A549 (cell line): ENCODE results near the gene ATP13A5. TPM values are rescaled to one million over a fixed set of nuclear protein-coding genes. Genes with fewer than 3 reads are reported as not detected.

Source experiments
- ATAC-seq, 2 experiments: fragments of 200-7000 bp in 1 of 2; fragments of >200 bp in 1 of 2; cut with Nextera tagmentation in 1 of 2; cut with Tn5 transposase in 1 of 2; 3 replicates each; pipeline versions ENCODE4 v1.8.0 to v1.9.1; 2018 to 2020; ENCODE audit warnings: mild to moderate bottlenecking in 1 of 2, moderate library complexity in 1 of 2
- CTCF ChIA-PET: fragments of 300-600 bp; sonication (Branson Sonifier 250); formaldehyde crosslinking; extraction: SDS; loops from one replicate; lab custom pipeline; 2021; ENCODE audit warnings: antibody characterized with exemption, inconsistent platforms; lab: Yijun Ruan, JAX
- POLR2A ChIA-PET: fragments of 350-600 bp; formaldehyde crosslinking; extraction: SDS; loops from one replicate; lab custom pipeline; 2021; ENCODE audit warnings: antibody characterized with exemption, inconsistent platforms; lab: Yijun Ruan, JAX
- DNase-seq, 2 experiments: peaks; one replicate each; pipeline versions ENCODE4 v3.0.0 to v3.0.0-alpha.2; 2011 to 2016; ENCODE audit warnings: low read depth in 1 of 2, low spot score in 1 of 2
- FAIRE-seq: peaks from 2 replicates; lab custom pipeline; 2011; peaks lifted over from hg19 to GRCh38; lab: Jason Lieb, UNC
- H3K27ac ChIP-seq, 2 experiments: fragments of >200 bp; sonication (Bioruptor Twin); formaldehyde crosslinking; 3 replicates each; pipeline ENCODE4 v1.5.1; 2016 to 2017
- H3K4me1 ChIP-seq: fragments of >200 bp; sonication (Bioruptor Twin); formaldehyde crosslinking; 3 replicates; pipeline ENCODE4 v1.6.1; 2016
- H3K4me2 ChIP-seq: fragments of >200 bp; sonication (Bioruptor Twin); formaldehyde crosslinking; 3 replicates; pipeline ENCODE4 v1.6.1; 2016
- H3K4me3 ChIP-seq: fragments of >200 bp; sonication (Bioruptor Twin); formaldehyde crosslinking; 3 replicates; pipeline ENCODE4 v1.5.1; 2016
- H3K9me3 ChIP-seq: fragments of >200 bp; sonication (Bioruptor Twin); formaldehyde crosslinking; 3 replicates; pipeline ENCODE4 v1.6.1; 2016
- BHLHE40 ChIP-seq: IDR thresholded peaks from 2 replicates; pipeline ENCODE4 v1.6.1; 2012; ENCODE audit warnings: low read depth, low read length, inconsistent platforms
- CBX2 ChIP-seq: fragments of 200-600 bp; sonication (generic); IDR thresholded peaks from 2 replicates; pipeline ENCODE4 v1.6.1; 2016; ENCODE audit warnings: low read depth, mild to moderate bottlenecking, borderline replicate concordance
- CBX8 ChIP-seq: fragments of 200-600 bp; sonication (generic); IDR thresholded peaks from 2 replicates; pipeline ENCODE4 v1.6.1; 2016
- CHD4 ChIP-seq: fragments of 200-600 bp; sonication (generic); IDR thresholded peaks from 2 replicates; pipeline ENCODE4 v1.6.1; 2016; ENCODE audit warnings: antibody characterized with exemption, mild to moderate bottlenecking, borderline replicate concordance
- EHMT2 ChIP-seq: fragments of 200-600 bp; sonication (generic); IDR thresholded peaks from 2 replicates; pipeline ENCODE4 v1.6.1; 2016; ENCODE audit warnings: antibody characterized with exemption, low read depth, mild to moderate bottlenecking, moderate library complexity
- ESRRA ChIP-seq: fragments of 150-350 bp; IDR thresholded peaks from 2 replicates; pipeline ENCODE4 v1.6.1; 2014; ENCODE audit warnings: mild to moderate bottlenecking, low read length, borderline replicate concordance
- FOSB ChIP-seq: fragments of 250-450 bp; sonication (Bioruptor Pico); IDR thresholded peaks from 2 replicates; pipeline ENCODE4 v1.5.0; 2020; ENCODE audit warnings: mild to moderate bottlenecking, moderate library complexity
- FOSL2 ChIP-seq, 2 experiments: fragments of 450-650 bp in 1 of 2; fragments of >200 bp in 1 of 2; sonication (Bioruptor Twin) in 1 of 2; formaldehyde crosslinking; IDR thresholded peaks; 2 replicates each; pipeline versions ENCODE4 v1.5.0 to v1.6.1; 2016 to 2020; ENCODE audit warnings: mild to moderate bottlenecking in 1 of 2, moderate library complexity in 1 of 2
- GATA3 ChIP-seq: IDR thresholded peaks from 2 replicates; pipeline ENCODE4 v1.6.1; 2012; ENCODE audit warnings: borderline replicate concordance
- HDAC2 ChIP-seq: fragments of 200-600 bp; sonication (generic); IDR thresholded peaks from 2 replicates; pipeline ENCODE4 v1.6.1; 2016
- HEYL ChIP-seq: fragments of 250-450 bp; sonication (Bioruptor Pico); IDR thresholded peaks from 2 replicates; pipeline ENCODE4 v1.8.0; 2021; ENCODE audit warnings: mild to moderate bottlenecking, moderate library complexity
- HOXA7 ChIP-seq: fragments of 250-450 bp; sonication (Bioruptor Pico); IDR thresholded peaks from 2 replicates; pipeline ENCODE4 v1.5.0; 2020; ENCODE audit warnings: mild to moderate bottlenecking, moderate library complexity
- HOXB13 ChIP-seq: fragments of 250-450 bp; sonication (Bioruptor Pico); IDR thresholded peaks from 2 replicates; pipeline ENCODE4 v1.5.0; 2020; ENCODE audit warnings: low read depth, mild to moderate bottlenecking, moderate library complexity
- HOXB5 ChIP-seq: fragments of 250-450 bp; sonication (Bioruptor Pico); IDR thresholded peaks from 2 replicates; pipeline ENCODE4 v1.5.0; 2020; ENCODE audit warnings: mild to moderate bottlenecking, moderate library complexity
- JUN ChIP-seq, 2 experiments: fragments of >200 bp; sonication (Bioruptor Twin); formaldehyde crosslinking; IDR thresholded peaks; 2 replicates in 1 of 2; 3 replicates in 1 of 2; pipeline ENCODE4 v1.6.1; 2016 to 2017
- JUNB ChIP-seq: fragments of >200 bp; sonication (Bioruptor Twin); formaldehyde crosslinking; IDR thresholded peaks from 2 replicates; pipeline ENCODE4 v1.6.1; 2016
- KDM1A ChIP-seq: fragments of 200-600 bp; sonication (generic); IDR thresholded peaks from 2 replicates; pipeline ENCODE4 v1.6.1; 2016; ENCODE audit warnings: low read depth, mild to moderate bottlenecking
- KDM5A ChIP-seq: fragments of 200-600 bp; sonication (generic); IDR thresholded peaks from 2 replicates; pipeline ENCODE4 v1.6.1; 2016; ENCODE audit warnings: antibody characterized with exemption, mild to moderate bottlenecking
- NFE2L2 ChIP-seq: fragments of 150-350 bp; conservative IDR thresholded peaks from 2 replicates; pipeline ENCODE4 v1.6.1; 2014; ENCODE audit warnings: low read length
- PHF8 ChIP-seq: fragments of 200-600 bp; sonication (generic); IDR thresholded peaks from 2 replicates; pipeline ENCODE4 v1.6.1; 2016; ENCODE audit warnings: low read depth, mild to moderate bottlenecking, antibody characterized with exemption, moderate library complexity, borderline replicate concordance
- POLR2AphosphoS2 ChIP-seq: conservative IDR thresholded peaks from 2 replicates; pipeline ENCODE4 v1.6.1; 2012; ENCODE audit warnings: low read length, improper control_type of control experiment, inconsistent platforms
- RAD21 ChIP-seq, 2 experiments: fragments of >200 bp in 1 of 2; sonication (Bioruptor Twin) in 1 of 2; formaldehyde crosslinking in 1 of 2; IDR thresholded peaks in 1 of 2; conservative IDR thresholded peaks in 1 of 2; 2 replicates in 1 of 2; 3 replicates in 1 of 2; pipeline ENCODE4 v1.6.1; 2012 to 2018; ENCODE audit warnings: inconsistent platforms in 1 of 2
- RARB ChIP-seq: fragments of 250-450 bp; sonication (Bioruptor Pico); IDR thresholded peaks from 2 replicates; pipeline ENCODE4 v1.8.0; 2021; ENCODE audit warnings: mild to moderate bottlenecking, moderate library complexity
- RFX5 ChIP-seq: fragments of 450-650 bp; IDR thresholded peaks from 2 replicates; pipeline ENCODE4 v1.7.1; 2014; ENCODE audit warnings: antibody characterized with exemption, mild to moderate bottlenecking, moderate library complexity
- SMC3 ChIP-seq: fragments of >200 bp; sonication (Bioruptor Twin); formaldehyde crosslinking; IDR thresholded peaks from 3 replicates; pipeline ENCODE4 v1.6.1; 2018; ENCODE audit warnings: inconsistent platforms
- SREBF2 ChIP-seq: fragments of 450-650 bp; IDR thresholded peaks from 2 replicates; pipeline ENCODE4 v1.6.1; 2014; ENCODE audit warnings: mild to moderate bottlenecking, moderate library complexity
- TFCP2L1 ChIP-seq: fragments of 250-450 bp; sonication (Bioruptor Pico); IDR thresholded peaks from 2 replicates; pipeline ENCODE4 v1.5.0; 2021; ENCODE audit warnings: mild to moderate bottlenecking
- TP53 ChIP-seq: fragments of 250-450 bp; sonication (Bioruptor Pico); IDR thresholded peaks from 2 replicates; pipeline ENCODE4 v1.5.0; 2021; ENCODE audit warnings: mild to moderate bottlenecking, moderate library complexity
- ZC3H11A ChIP-seq: fragments of 450-650 bp; IDR thresholded peaks from 2 replicates; pipeline ENCODE4 v1.6.1; 2014; ENCODE audit warnings: antibody characterized with exemption, mild to moderate bottlenecking
- ZSCAN20 ChIP-seq: fragments of 250-450 bp; sonication (Bioruptor Pico); IDR thresholded peaks from 2 replicates; pipeline ENCODE4 v1.8.0; 2022; ENCODE audit warnings: mild to moderate bottlenecking, moderate library complexity
- WGBS: methylation state at CpG from one replicate; pipeline ENCODE4 v1.1.6; 2017; ENCODE audit errors: missing lambda C conversion rate; 5-methylcytosine and 5-hydroxymethylcytosine counted together
- polyA plus RNA-seq, 4 experiments: library from polyadenylated mRNA; depleted of rRNA in 3 of 4; stranded (reverse); fragments of >200 nt; fragmentation: RNase III in 1 of 4; extraction: RNeasy Plus Mini Kit Qiagen cat#74134 plus additional on column Dnase treatment in 1 of 4; gene quantifications; 2 replicates in 3 of 4; 3 replicates in 1 of 4; pipeline ENCODE4 v1.2.3, GENCODE V29; 2011 to 2017
- TF ChIP-seq, protein P1 (sequence below): fragments of 150-350 bp; IDR thresholded peaks from 2 replicates; pipeline ENCODE4 v1.6.1; 2014; ENCODE audit warnings: low read depth, mild to moderate bottlenecking, low read length
- TF ChIP-seq, protein P2 (sequence below): IDR thresholded peaks from 2 replicates; pipeline ENCODE4 v1.6.1; 2012
- TF ChIP-seq, protein P3 (sequence below): IDR thresholded peaks from 2 replicates; pipeline ENCODE4 v1.6.1; 2012

ATP13A5 gene
- polyA plus RNA-seq, 2 of the 4 experiments (the other 2 are of a cell fraction), result not detected

DNA sequence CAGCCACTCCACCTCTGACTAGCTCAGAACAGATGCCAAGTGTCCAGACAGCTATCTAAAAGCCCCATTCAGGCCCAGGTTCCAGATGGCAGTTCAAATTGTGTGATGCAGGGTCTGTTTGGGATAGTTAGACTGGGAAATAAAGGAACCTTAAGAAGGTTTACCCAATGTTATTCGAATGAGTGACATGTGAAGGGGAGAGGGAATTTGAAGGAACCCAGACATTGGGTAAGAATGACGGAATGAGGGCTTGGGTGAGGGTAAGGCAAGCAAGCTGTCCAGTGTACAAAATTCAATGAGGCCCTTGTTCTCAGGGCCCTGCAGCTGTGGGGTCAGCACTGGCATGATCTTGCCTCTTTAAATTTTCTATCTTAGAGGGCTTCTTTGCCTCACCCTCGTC, 34.1 kb downstream of the ATP13A5 start:
- H3K4me2 ChIP-seq, result no peak overlapping the region
- 19% methylated on average over 3 of the region's 3 CpGs for WGBS
- ChIA-PET POLR2A (no interaction called here), CTCF (no interaction called here)
- DNase-seq (no peak), ATAC-seq (no peak), FAIRE-seq (no peak)
- H3K9me3 ChIP-seq, result no peaks in the 10 kb centered on the region
- TF ChIP-seq JUNB (no peak), FOSB (no peak), CBX8 (no peak), CHD4 (no peak), HEYL (no peak), HDAC2 (no peak), TP53 (CRISPR knock-in tag) (no peak), ZSCAN20 (CRISPR knock-in tag) (no peak), TFCP2L1 (CRISPR knock-in tag) (no peak), NFE2L2 (no peak), EHMT2 (no peak), HOXB13 (CRISPR knock-in tag) (no peak), RAD21 (conservative IDR thresholded peaks at IDR 0.05 in 1 of 2, IDR thresholded peaks at IDR 0.05 in 1 of 2) (no peak), KDM5A (no peak), RFX5 (no peak)
- TF ChIP-seq, protein P1, sequence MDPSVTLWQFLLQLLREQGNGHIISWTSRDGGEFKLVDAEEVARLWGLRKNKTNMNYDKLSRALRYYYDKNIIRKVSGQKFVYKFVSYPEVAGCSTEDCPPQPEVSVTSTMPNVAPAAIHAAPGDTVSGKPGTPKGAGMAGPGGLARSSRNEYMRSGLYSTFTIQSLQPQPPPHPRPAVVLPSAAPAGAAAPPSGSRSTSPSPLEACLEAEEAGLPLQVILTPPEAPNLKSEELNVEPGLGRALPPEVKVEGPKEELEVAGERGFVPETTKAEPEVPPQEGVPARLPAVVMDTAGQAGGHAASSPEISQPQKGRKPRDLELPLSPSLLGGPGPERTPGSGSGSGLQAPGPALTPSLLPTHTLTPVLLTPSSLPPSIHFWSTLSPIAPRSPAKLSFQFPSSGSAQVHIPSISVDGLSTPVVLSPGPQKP, result no peak
- TF ChIP-seq, protein P2, sequence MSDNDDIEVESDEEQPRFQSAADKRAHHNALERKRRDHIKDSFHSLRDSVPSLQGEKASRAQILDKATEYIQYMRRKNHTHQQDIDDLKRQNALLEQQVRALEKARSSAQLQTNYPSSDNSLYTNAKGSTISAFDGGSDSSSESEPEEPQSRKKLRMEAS, result no peak
- no peak overlapping the region for H3K27ac ChIP-seq
- H3K4me3 ChIP-seq, result no peak overlapping the region
- H3K4me1 ChIP-seq, result no peaks in the 10 kb centered on the region

DNA sequence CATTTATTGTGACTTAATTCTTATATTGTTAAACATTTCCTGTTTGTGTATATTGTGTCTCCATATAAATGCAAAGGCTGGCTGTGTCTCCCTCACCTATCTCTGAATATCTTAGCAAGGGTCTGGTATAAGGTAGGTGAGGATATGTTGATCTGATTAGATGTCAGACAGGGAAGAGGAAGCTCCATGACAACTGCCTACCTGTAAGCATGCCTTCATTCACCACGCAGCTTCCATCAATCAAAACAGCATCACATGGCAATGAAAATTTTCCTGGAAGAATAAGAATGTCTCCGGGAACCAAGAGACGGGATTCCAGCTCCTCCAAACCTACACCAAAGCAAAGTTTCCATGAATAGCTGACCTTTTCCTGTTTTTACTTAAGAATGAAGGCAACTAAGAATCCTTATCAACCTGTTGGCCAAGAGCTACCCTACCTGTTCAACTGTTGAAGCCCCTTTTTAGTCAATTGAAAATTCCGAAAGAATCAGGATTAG, 34.8 kb downstream of the ATP13A5 start:
- ChIA-PET POLR2A (no interaction called here), CTCF (no interaction called here)
- H3K9me3 ChIP-seq, result no peaks in the 10 kb centered on the region
- no peak for FAIRE-seq
- H3K4me1 ChIP-seq, result no peaks in the 10 kb centered on the region
- no peak overlapping the region for H3K4me3 ChIP-seq
- no peak overlapping the region for H3K4me2 ChIP-seq
- WGBS, result 41% methylated on average over 4 of the region's 4 CpGs
- no peak for DNase-seq
- no peak overlapping the region for H3K27ac ChIP-seq
- TF ChIP-seq ZC3H11A (no peak), TP53 (CRISPR knock-in tag) (no peak), RAD21 (conservative IDR thresholded peaks at IDR 0.05 in 1 of 2, IDR thresholded peaks at IDR 0.05 in 1 of 2) (no peak), HOXB5 (CRISPR knock-in tag) (no peak), ESRRA (no peak), FOSL2 (IDR thresholded peaks at IDR 0.05) (no peak), FOSL2 (CRISPR knock-in tag; IDR thresholded peaks at IDR 0.05) (no peak), JUN (IDR thresholded peaks at IDR 0.05) (no peak), RFX5 (no peak), PHF8 (no peak), CBX2 (no peak), SREBF2 (no peak), SMC3 (no peak), POLR2AphosphoS2 (no peak), GATA3 (no peak), RARB (CRISPR knock-in tag) (no peak), BHLHE40 (no peak), HOXA7 (CRISPR knock-in tag) (no peak), KDM1A (no peak)
- TF ChIP-seq, protein P3, sequence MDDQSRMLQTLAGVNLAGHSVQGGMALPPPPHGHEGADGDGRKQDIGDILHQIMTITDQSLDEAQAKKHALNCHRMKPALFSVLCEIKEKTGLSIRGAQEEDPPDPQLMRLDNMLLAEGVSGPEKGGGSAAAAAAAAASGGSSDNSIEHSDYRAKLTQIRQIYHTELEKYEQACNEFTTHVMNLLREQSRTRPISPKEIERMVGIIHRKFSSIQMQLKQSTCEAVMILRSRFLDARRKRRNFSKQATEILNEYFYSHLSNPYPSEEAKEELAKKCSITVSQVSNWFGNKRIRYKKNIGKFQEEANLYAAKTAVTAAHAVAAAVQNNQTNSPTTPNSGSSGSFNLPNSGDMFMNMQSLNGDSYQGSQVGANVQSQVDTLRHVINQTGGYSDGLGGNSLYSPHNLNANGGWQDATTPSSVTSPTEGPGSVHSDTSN, result no peak
- no peak for ATAC-seq
